Mesenteric fat pad (tissue), 1 donor: ENCODE measurements around the gene IL4I1. TPM values are rescaled to one million over a fixed set of nuclear protein-coding genes. Genes with fewer than 3 reads are reported as not detected.

Source experiments
- DNase-seq: peaks from one replicate; pipeline ENCODE4 v3.0.0-alpha.2; 2020; ENCODE audit warnings: low spot score
- total RNA-seq: library from RNA; stranded (reverse); fragmentation: NEBNext Ultra II Directional; extraction: Animal tissue kit (Norgen Biotek cat#: 25700); gene quantifications from one replicate; pipeline ENCODE4 v1.2.1, GENCODE V29; 2021
- donor health status: DM: yes; HTN: yes; CAD: no.

IL4I1 gene
- total RNA-seq, 1 donor from 2014 or later: 2.3 TPM

GRCh38 chr19:49853852-49854377, 42.8 kb downstream of the IL4I1 start:
- DNase-seq: no peak

GRCh38 chr19:49852631-49853126, 44.0 kb downstream of the IL4I1 start:
- no peak for DNase-seq

- no peak for DNase-seq
Measured at GRCh38 chr19:49851456-49852259, 45.0 kb downstream of the IL4I1 start.

- DNase-seq: peak; percentile 97
Measured at GRCh38 chr19:49850487-49851342, 46.0 kb downstream of the IL4I1 start, which contains the start of gene PTOV1. TSS of gene PTOV1 (plus strand) at chr19:49851159.

- DNase-seq: no peak
Measured at GRCh38 chr19:49850221-49850486, 46.5 kb downstream of the IL4I1 start.

- DNase-seq: no peak
Measured at GRCh38 chr19:49849433-49850220, 47.1 kb downstream of the IL4I1 start.

- no peak for DNase-seq
Measured at GRCh38 chr19:49848938-49849337, 47.7 kb downstream of the IL4I1 start.

- no peak for DNase-seq
Measured at GRCh38 chr19:49847731-49848696, 48.7 kb downstream of the IL4I1 start.

- no peak for DNase-seq
Measured at GRCh38 chr19:49846408-49846807, 50.3 kb downstream of the IL4I1 start.

- DNase-seq: no peak
Measured at GRCh38 chr19:49845414-49845813, 51.3 kb downstream of the IL4I1 start.

- no peak for DNase-seq
Measured at GRCh38 chr19:49844138-49845095, 52.3 kb downstream of the IL4I1 start.

- no peak for DNase-seq
Measured at GRCh38 chr19:49843265-49843664, 53.4 kb downstream of the IL4I1 start.

- DNase-seq: no peak
Measured at GRCh38 chr19:49840736-49841249, 55.9 kb downstream of the IL4I1 start.

GRCh38 chr19:49840321-49840720, 56.4 kb downstream of the IL4I1 start:
- no peak for DNase-seq

GRCh38 chr19:49839713-49840112, 57.0 kb downstream of the IL4I1 start:
- no peak for DNase-seq
